GM13977 (cell line): ENCODE results near the gene CLDN4.
"Not testable (repeated sequence)": the region's sequence is repeated elsewhere in the genome, so short reads cannot be mapped to it uniquely, and the experiment has no call there.

Experiments used
- DNase-seq: peaks from one replicate; pipeline ENCODE4 v3.0.0; 2012; ENCODE audit warnings: low spot score
- CTCF ChIP-seq: IDR thresholded peaks from 2 replicates; pipeline ENCODE4 v1.5.1; 2012; ENCODE audit warnings: mild to moderate bottlenecking, control low read depth; ENCODE audit not compliant: insufficient read depth; ENCODE audit errors: extremely low read depth, missing control alignments
- in situ Hi-C: fragments of 300-500 bp; cut with MboI; formaldehyde crosslinking; loops from one replicate; pipeline ENCODE4 v1.12.0; 2022; ENCODE audit warnings: low sequenced_read_pairs, low pct_unique_long_range_greater_than_20kb, mixed read lengths, inconsistent platforms; ENCODE audit not compliant: unreplicated experiment

The CLDN4 gene

GRCh38 chr7:73830681-73831583 lies at the start of gene CLDN4:
CLDN4 (plus strand) TSS chr7:73830996; CDS start chr7:73831202, 206 bp downstream.
- in situ Hi-C loops = no loop called here
- TF ChIP-seq CTCF = no peak
- DNase-seq = no peak

- no peak for TF ChIP-seq CTCF
- in situ Hi-C loops = no loop called here
Observed at GRCh38 chr7:73786588-73786987, 44.2 kb upstream of the CLDN4 start.

GRCh38 chr7:73787786-73788048 lies 43.1 kb upstream of the CLDN4 start:
- in situ Hi-C loops = not testable (repeated sequence)

More at GRCh38 chr7:73786588-73786987, 44.2 kb upstream of the CLDN4 start:
- DNase-seq = no peak

GRCh38 chr7:73789051-73789450 lies 41.7 kb upstream of the CLDN4 start:
- in situ Hi-C loops = no loop called here
- no peak for DNase-seq
- TF ChIP-seq CTCF = no peak

More at GRCh38 chr7:73787786-73788048, 43.1 kb upstream of the CLDN4 start:
- DNase-seq = not testable (repeated sequence)

- DNase-seq, in situ Hi-C loops: not testable (repeated sequence)
Observed at GRCh38 chr7:73791170-73791690, 39.6 kb upstream of the CLDN4 start.

- in situ Hi-C loops, DNase-seq: not testable (repeated sequence)
Observed at GRCh38 chr7:73795188-73795587, 35.6 kb upstream of the CLDN4 start.

GRCh38 chr7:73796656-73797055 lies 34.1 kb upstream of the CLDN4 start:
- in situ Hi-C loops, DNase-seq: not testable (repeated sequence)

GRCh38 chr7:73797176-73797575 lies 33.6 kb upstream of the CLDN4 start:
- DNase-seq, in situ Hi-C loops: not testable (repeated sequence)

GRCh38 chr7:73799282-73800141 lies 31.3 kb upstream of the CLDN4 start:
- no peak for TF ChIP-seq CTCF
- in situ Hi-C loops = no loop called here
- no peak for DNase-seq
